GM12878 (cell line): ENCODE data around the gene TRIM46. TPM values are rescaled to one million over a fixed set of nuclear protein-coding genes. Genes with fewer than 3 reads are reported as not detected.

Experiments used
- ATF3 ChIP-seq: IDR thresholded peaks from 2 replicates; pipeline ENCODE4 v1.6.1; 2011; ENCODE audit warnings: low read depth, mild to moderate bottlenecking, low read length, moderate library complexity, borderline replicate concordance; ENCODE audit errors: extremely low read depth
- BACH1 ChIP-seq: fragments of 450-650 bp; IDR thresholded peaks from 2 replicates; pipeline ENCODE4 v1.6.1; 2017; ENCODE audit warnings: mild to moderate bottlenecking, borderline replicate concordance
- BRCA1 ChIP-seq: IDR thresholded peaks from 2 replicates; pipeline ENCODE4 v1.6.1; 2011; ENCODE audit warnings: low read depth, low read length, improper control_type of control experiment
- IRF4 ChIP-seq: IDR thresholded peaks from 2 replicates; pipeline ENCODE4 v1.6.1; 2011; ENCODE audit warnings: low read depth, low read length
- MYC ChIP-seq: IDR thresholded peaks from 2 replicates; pipeline ENCODE4 v1.6.1; 2011; ENCODE audit warnings: mild to moderate bottlenecking, low read length, moderate library complexity, inconsistent platforms; ENCODE audit not compliant: insufficient read depth, insufficient replicate concordance, insufficient read length, severe bottlenecking
- NFYA ChIP-seq: IDR thresholded peaks from 2 replicates; pipeline ENCODE4 v1.6.1; 2011; ENCODE audit warnings: low read depth, mild to moderate bottlenecking, low read length, improper control_type of control experiment, borderline replicate concordance
- RAD21 ChIP-seq: IDR thresholded peaks from 2 replicates; pipeline ENCODE4 v1.6.1; 2011; ENCODE audit warnings: mild to moderate bottlenecking, low read depth, low read length, moderate library complexity; ENCODE audit not compliant: insufficient read depth
- ZBED1 ChIP-seq: IDR thresholded peaks from 2 replicates; pipeline ENCODE4 v1.6.1; 2016; ENCODE audit warnings: borderline replicate concordance
- ZBTB33 ChIP-seq: fragments of 450-650 bp; IDR thresholded peaks from 2 replicates; pipeline ENCODE4 v1.6.1; 2017; ENCODE audit warnings: mild to moderate bottlenecking
- ZNF207 ChIP-seq: fragments of 450-650 bp; IDR thresholded peaks from 2 replicates; pipeline ENCODE4 v1.6.1; 2014; ENCODE audit warnings: antibody characterized with exemption, mild to moderate bottlenecking, borderline replicate concordance
- polyA plus RNA-seq, 11 experiments: library from polyadenylated mRNA; depleted of rRNA in 4 of 11; unstranded in 6 of 11; stranded (reverse) in 5 of 11; fragments of >200 nt; fragmentation: Nextera tagmentation in 4 of 11; fragmentation: Illumina TruSeq in 1 of 11; extraction: Ambion mirVana in 4 of 11; extraction: Trizol in 1 of 11; gene quantifications; 1 replicate in 1 of 11; 2 replicates in 10 of 11; pipeline versions ENCODE4 v1.2.1 to v1.2.3, GENCODE V29; 2011 to 2016; ENCODE audit warnings: inconsistent platforms in 2 of 11, missing spikeins in 2 of 11, low read depth in 1 of 11
- total RNA-seq, 4 experiments: library from RNA; depleted of rRNA in 3 of 4; stranded (reverse); fragments of >200 nt in 3 of 4; fragmentation: Illumina TruSeq in 1 of 4; extraction: Trizol in 1 of 4; gene quantifications; 2 replicates each; pipeline versions ENCODE4 v1.2.1 to v1.2.3, GENCODE V29; 2013 to 2021
- TF ChIP-seq, protein P1 (sequence below): IDR thresholded peaks from 2 replicates; pipeline ENCODE4 v1.6.1; 2012; ENCODE audit warnings: mild to moderate bottlenecking, low read depth, low read length
- TF ChIP-seq, protein P2 (sequence below): IDR thresholded peaks from 2 replicates; pipeline ENCODE4 v1.6.1; 2011; ENCODE audit warnings: borderline replicate concordance, low read depth, mild to moderate bottlenecking, moderate library complexity, mixed read lengths, low read length; ENCODE audit not compliant: insufficient read depth; ENCODE audit errors: extremely low read length
- TF ChIP-seq, protein P3 (sequence below): IDR thresholded peaks from 2 replicates; pipeline ENCODE4 v1.6.1; 2012; ENCODE audit warnings: improper control_type of control experiment, low read depth, low read length; ENCODE audit not compliant: insufficient replicate concordance

The TRIM46 gene
- total and polyA plus RNA-seq, 10 of the 15 experiments (the other 5 are each of a cell fraction or from before 2014, with no cell fraction given) = 0.08 to 3.1 (median 0.97) TPM

DNA sequence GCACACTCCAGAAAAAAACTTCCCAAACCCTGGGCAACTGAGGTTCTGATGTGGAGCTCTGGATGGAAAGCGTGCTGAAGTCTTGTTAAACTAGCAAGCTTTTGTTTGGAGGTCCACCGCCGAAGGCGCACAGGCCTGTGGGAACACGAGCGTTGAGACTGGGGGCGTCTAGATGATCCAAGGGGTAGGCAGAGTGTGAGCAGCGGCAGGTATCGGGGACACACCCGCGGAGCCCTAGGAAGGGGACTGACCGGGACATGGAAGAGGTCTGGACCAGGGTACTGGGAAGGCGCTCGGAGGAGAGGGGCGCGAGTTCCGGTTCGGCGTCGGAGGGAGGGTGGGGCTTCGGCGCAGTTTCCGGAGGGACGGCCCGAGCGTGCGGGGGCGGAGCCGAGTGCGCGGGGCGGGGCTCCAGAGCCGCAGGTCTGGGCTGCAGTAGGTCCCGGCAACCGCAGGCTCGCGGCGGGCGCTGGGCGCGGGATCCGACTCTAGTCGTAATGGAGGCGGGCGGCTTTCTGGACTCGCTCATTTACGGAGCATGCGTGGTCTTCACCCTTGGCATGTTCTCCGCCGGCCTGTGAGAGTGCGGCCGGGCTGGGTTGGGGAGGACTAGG is 38.1 kb upstream of the TRIM46 start, which contains the start of gene SLC50A1 (continued):
- TF ChIP-seq, protein P1, sequence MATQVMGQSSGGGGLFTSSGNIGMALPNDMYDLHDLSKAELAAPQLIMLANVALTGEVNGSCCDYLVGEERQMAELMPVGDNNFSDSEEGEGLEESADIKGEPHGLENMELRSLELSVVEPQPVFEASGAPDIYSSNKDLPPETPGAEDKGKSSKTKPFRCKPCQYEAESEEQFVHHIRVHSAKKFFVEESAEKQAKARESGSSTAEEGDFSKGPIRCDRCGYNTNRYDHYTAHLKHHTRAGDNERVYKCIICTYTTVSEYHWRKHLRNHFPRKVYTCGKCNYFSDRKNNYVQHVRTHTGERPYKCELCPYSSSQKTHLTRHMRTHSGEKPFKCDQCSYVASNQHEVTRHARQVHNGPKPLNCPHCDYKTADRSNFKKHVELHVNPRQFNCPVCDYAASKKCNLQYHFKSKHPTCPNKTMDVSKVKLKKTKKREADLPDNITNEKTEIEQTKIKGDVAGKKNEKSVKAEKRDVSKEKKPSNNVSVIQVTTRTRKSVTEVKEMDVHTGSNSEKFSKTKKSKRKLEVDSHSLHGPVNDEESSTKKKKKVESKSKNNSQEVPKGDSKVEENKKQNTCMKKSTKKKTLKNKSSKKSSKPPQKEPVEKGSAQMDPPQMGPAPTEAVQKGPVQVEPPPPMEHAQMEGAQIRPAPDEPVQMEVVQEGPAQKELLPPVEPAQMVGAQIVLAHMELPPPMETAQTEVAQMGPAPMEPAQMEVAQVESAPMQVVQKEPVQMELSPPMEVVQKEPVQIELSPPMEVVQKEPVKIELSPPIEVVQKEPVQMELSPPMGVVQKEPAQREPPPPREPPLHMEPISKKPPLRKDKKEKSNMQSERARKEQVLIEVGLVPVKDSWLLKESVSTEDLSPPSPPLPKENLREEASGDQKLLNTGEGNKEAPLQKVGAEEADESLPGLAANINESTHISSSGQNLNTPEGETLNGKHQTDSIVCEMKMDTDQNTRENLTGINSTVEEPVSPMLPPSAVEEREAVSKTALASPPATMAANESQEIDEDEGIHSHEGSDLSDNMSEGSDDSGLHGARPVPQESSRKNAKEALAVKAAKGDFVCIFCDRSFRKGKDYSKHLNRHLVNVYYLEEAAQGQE = no peak
- no peak for TF ChIP-seq BRCA1
- no peak for TF ChIP-seq NFYA
- TF ChIP-seq, protein P2, sequence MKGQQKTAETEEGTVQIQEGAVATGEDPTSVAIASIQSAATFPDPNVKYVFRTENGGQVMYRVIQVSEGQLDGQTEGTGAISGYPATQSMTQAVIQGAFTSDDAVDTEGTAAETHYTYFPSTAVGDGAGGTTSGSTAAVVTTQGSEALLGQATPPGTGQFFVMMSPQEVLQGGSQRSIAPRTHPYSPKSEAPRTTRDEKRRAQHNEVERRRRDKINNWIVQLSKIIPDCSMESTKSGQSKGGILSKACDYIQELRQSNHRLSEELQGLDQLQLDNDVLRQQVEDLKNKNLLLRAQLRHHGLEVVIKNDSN = no peak
- TF ChIP-seq, protein P3, sequence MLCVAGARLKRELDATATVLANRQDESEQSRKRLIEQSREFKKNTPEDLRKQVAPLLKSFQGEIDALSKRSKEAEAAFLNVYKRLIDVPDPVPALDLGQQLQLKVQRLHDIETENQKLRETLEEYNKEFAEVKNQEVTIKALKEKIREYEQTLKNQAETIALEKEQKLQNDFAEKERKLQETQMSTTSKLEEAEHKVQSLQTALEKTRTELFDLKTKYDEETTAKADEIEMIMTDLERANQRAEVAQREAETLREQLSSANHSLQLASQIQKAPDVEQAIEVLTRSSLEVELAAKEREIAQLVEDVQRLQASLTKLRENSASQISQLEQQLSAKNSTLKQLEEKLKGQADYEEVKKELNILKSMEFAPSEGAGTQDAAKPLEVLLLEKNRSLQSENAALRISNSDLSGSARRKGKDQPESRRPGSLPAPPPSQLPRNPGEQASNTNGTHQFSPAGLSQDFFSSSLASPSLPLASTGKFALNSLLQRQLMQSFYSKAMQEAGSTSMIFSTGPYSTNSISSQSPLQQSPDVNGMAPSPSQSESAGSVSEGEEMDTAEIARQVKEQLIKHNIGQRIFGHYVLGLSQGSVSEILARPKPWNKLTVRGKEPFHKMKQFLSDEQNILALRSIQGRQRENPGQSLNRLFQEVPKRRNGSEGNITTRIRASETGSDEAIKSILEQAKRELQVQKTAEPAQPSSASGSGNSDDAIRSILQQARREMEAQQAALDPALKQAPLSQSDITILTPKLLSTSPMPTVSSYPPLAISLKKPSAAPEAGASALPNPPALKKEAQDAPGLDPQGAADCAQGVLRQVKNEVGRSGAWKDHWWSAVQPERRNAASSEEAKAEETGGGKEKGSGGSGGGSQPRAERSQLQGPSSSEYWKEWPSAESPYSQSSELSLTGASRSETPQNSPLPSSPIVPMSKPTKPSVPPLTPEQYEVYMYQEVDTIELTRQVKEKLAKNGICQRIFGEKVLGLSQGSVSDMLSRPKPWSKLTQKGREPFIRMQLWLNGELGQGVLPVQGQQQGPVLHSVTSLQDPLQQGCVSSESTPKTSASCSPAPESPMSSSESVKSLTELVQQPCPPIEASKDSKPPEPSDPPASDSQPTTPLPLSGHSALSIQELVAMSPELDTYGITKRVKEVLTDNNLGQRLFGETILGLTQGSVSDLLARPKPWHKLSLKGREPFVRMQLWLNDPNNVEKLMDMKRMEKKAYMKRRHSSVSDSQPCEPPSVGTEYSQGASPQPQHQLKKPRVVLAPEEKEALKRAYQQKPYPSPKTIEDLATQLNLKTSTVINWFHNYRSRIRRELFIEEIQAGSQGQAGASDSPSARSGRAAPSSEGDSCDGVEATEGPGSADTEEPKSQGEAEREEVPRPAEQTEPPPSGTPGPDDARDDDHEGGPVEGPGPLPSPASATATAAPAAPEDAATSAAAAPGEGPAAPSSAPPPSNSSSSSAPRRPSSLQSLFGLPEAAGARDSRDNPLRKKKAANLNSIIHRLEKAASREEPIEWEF = no peak
- TF ChIP-seq ATF3 = no peak
- no peak for TF ChIP-seq ZNF207
- no peak for TF ChIP-seq RAD21
- TF ChIP-seq IRF4 = no peak
- no peak for TF ChIP-seq ZBTB33
- TF ChIP-seq BACH1 = 0 out of 2 replicates have a peak, but pooled peaks have one; percentile 40
- no peak for TF ChIP-seq MYC
- no peak for TF ChIP-seq ZBED1
